Epithelial cell of prostate (primary cell): ENCODE measurements around the gene SLC16A2.

Experiments
- DNase-seq: peaks from one replicate; pipeline ENCODE4 v3.0.0-alpha.2; 2011; ENCODE audit warnings: low read depth, low spot score
- H3K27ac ChIP-seq: fragments of 450-650 bp; 2 replicates; pipeline ENCODE4 v1.5.1; 2017; ENCODE audit warnings: mild to moderate bottlenecking

Gene SLC16A2

DNA sequence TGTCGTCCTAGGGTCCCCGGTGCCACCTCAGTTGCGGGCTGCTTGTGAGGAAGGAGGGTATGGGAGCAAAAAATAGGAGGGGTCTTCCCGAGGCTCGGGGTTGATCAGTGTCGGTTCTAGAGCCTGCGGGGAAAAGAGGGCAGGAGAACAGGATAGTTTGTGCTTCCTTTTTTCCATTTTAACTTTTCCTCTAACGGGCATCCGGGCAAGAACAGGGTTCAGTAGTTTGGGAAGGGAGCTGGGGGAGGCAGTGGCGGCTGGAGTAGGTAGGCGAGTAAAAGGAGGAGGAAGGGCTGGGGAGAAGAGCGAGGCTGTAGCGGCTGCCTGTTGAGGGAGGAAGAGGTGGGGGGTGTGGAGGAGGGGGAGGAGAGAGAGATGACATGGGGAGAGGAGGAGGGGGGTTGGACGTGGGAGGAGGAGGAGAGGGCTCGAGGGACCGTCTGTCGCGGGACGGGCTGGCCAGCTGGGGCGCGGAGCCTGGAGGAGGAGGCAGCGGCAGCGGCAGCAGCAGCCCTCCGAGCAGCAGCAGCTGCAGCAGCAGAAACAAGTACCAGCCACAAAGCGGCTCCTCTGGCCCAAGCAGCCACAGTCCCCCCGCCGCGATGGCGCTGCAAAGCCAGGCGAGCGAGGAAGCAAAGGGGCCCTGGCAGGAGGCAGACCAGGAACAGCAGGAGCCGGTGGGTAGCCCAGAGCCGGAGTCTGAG is at the start of gene SLC16A2:
Gene SLC16A2 (plus strand): TSS at position 458 of the 704 bp plus-strand sequence. CDS start 145 bp downstream, at position 603.
- DNase-seq: peak; percentile 26
- peak within 1 kb of the TSS; percentile 78 for H3K27ac ChIP-seq

DNA sequence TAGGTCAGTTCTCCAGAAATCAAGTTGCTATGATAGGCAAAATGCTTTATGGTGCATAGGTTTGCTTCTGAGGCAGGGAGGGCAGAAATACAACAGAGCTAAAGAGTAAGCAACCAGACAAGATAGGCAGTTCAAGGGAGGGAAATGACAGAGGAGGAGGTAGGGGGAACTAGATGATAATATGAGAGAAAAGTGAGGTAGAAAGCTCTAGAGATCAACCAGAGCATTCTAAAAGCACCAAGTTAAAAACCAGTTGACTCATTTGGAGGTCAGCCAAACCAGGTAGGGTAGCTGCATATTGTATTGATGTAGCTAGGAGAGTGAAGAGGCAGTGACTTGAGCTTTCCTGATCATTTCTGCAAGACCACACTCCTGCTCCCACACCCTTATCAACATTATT is 49.0 kb upstream of the SLC16A2 start:
- DNase-seq: no peak
- H3K27ac ChIP-seq: peak overlapping the region; percentile 46

DNA sequence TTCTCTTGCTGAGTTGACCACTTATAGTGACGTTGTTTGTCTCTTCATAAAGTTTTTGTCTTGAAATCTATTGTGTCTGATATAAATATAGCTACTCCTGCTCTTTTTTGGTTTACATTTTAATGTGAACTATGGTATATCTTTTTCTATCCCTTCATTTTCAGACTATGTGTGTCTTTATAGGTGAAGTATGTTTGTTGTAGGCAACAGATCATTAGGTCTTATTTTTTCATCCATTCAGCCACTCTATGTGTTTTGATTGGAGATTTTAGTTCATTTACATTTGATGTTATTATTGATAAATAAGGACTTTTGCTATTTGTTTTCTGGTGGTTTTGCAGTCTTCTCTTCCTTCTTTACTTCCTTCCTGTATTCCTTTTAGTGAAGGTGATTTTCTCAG is 44.0 kb upstream of the SLC16A2 start:
- no peak for DNase-seq
- no peak overlapping the region for H3K27ac ChIP-seq

DNA sequence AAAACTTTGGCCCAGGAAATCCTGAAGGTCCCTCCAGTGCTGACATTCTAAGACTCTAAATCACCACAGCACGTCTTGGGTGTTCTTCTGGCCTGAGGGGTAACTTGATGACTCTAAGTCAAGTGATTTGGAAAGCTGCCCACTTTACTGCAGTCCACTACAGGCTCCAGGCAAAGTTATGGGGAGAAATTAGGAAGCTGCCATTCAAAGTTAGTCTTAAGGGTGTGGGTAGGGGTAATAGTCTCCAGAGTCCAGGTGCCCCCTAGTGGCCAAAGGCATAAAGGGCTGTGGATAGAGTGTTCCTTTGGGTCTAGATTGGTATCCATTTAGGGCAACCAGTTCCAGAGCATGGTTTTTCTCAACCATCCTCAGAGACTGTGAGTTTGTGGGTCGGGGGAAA is 38.7 kb upstream of the SLC16A2 start:
- H3K27ac ChIP-seq: no peak overlapping the region
- peak; percentile 27 for DNase-seq

DNA sequence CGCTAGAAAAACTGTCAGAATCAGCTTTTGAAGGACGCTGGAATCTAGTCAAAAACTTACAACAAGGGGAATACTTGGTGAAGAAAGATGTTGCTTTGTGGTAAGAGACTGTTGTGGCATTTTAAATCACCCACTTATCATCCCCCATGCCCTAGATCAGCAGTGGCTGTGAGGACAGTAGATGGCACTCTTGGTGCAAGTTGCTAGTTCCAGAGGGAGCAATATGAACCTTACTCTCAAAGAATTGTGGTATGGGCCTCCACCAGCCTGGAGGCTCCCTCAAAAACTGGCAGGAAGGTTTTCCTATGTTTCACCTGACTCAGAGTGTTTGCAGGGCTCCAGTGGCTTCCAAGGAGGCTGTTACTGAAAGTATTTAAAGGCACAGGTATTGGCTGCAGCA is 37.7 kb upstream of the SLC16A2 start:
- DNase-seq: no peak
- no peak overlapping the region for H3K27ac ChIP-seq

DNA sequence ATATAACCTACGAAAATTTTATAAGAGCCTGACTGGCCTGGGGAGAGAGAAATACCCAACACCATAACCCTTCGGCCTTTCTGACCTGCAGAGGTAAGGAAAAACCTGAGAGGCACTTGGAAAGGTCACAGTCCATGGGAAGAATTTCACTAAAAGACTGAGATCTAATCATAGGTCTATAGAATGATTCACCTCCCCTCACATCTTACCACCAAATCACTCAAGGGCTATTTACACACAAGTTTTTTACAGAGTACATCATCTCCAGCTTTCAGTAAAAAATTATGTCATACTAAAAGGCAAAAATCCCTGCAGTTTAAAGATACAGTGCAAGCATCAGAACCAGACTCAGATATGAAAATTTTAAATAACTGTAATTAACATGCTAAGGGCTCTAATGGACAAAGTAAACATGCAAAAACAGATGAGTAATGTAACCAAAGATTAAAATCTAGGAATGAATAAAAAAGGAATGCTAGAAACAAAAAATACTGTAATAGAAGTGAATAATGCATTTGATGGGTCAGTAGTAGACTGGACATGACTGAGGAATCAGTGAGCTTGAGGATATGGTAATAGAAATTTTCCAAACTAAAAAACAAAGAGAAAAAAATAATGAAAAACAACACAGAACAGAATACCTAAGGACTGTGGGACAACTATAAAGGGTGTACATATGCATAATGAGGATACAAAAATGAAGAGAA is 32.1 kb upstream of the SLC16A2 start:
- DNase-seq: no peak
- H3K27ac ChIP-seq: no peak overlapping the region

DNA sequence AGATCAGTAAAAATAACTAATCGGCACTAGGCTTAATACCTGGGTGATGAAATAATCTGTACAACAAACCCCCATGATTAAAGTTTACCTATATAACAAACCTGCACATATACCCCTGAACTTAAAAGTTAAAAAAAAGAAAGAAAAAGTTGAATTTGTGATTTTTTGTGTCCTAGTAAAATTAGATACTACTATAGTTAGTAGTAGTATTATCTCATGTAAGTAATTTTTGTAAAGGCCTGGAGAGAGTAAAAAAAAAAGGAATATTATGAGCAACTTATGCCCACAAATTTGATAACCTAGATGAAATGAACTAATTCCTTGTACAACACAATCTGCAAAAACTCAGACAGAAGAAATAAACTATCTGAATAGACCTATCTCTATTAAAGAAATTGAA is 25.7 kb upstream of the SLC16A2 start:
- DNase-seq: no peak
- no peak overlapping the region for H3K27ac ChIP-seq

DNA sequence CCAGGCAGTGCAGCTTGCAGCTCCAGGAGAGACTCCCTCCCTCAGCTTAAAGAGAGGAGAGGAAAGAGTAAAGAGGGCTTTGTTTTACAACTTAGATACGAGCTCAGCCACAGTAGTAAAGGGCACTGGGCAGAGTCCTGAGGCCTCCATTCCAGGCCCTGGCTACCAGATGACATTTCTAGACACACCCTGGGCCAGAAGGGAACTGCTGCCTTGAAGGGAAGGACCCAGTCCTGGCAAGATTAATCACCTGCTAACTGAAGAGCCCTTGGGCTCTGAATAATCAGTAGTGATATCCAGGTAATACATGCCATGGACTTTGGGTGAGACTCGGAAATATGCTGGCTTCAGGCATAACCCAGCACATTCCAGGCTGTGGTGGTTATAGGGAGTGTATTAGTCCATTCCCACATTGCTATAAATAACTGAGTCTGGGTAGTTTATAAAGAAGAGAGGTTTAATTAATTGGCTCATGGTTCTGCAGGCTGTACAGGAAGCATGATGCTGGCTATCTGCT is 15.3 kb upstream of the SLC16A2 start:
- no peak overlapping the region for H3K27ac ChIP-seq
- no peak for DNase-seq

DNA sequence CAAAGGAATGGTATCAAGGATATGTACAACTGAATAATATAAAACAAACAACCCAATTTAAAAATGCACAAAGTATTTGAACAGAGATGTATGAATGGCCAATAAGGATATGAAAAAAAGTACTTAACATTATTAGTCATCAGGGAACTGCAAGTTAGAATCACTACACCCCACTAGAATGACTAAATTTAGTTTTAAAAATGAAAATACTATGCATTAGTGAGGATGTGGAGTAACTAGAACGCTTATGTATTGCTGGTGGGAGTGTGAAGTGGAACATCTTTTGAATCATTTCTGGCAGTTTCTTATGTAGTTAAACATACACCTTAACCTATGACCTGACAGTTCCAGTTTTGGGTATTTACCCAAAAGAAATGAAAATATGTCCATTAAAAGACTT is 13.0 kb upstream of the SLC16A2 start:
- DNase-seq: no peak

DNA sequence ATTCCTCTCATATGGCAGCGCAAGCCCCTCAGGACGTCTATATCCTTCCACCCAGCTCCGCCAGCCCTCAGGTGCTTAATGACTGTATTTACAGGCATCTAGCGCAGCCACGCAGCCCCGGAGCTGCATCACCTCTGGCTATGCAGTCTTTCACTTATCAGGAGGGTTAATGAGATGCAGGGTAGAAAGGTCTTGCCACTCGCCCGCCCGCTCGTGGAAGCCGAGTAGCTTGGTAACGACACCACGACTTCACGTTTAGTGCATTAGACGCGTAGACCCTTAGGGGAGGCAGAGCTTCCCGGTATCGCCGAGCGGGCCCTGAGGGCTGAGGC is 1.5 kb upstream of the SLC16A2 start:
- H3K27ac ChIP-seq: peak overlapping the region; percentile 78
- no peak for DNase-seq

More for the DNA sequence above, 13.0 kb upstream of the SLC16A2 start:
- no peak overlapping the region for H3K27ac ChIP-seq

DNA sequence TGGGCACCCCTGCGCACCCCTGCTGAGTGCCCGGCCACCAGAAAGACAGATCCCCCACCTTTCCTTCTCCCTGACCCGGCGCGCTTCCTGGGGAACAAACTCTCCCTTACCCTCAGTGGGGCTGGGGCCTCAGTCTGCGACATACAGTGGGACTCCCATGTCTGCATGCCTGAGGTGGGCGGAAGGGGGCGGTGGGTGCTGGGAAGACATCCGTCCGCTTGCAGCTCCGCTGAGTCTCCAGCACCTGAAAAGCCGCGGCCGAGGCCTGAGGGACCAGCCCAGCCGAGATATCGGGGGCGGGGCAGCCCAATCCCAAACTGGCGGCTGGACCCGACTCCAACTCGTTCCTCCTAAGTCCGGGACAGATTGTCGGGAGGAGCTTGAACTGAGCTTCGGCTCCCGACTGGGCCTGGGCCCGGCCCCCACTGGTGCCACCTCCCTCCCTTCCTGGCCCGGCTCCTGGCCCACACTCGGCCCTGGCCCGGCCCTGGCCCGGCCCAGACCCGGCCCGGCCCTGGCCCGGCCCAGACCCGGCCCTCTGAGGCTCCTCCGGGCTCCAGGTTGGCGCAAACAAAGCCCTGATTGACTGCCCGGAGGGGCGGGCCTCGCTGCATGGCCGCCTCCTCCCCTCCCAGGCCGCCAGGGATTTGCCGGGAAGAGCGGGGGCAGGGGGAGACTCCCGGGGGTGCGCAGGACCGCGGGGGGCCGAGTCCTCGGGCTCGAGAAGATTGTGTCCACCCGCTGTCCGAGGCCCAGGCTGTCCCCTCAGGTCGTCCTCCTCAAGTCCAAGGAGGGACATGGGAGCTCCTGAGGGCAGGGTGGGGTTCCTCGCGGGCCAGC is 877 bp upstream of the SLC16A2 start:
- DNase-seq: no peak
- H3K27ac ChIP-seq: peak overlapping the region; percentile 78

DNA sequence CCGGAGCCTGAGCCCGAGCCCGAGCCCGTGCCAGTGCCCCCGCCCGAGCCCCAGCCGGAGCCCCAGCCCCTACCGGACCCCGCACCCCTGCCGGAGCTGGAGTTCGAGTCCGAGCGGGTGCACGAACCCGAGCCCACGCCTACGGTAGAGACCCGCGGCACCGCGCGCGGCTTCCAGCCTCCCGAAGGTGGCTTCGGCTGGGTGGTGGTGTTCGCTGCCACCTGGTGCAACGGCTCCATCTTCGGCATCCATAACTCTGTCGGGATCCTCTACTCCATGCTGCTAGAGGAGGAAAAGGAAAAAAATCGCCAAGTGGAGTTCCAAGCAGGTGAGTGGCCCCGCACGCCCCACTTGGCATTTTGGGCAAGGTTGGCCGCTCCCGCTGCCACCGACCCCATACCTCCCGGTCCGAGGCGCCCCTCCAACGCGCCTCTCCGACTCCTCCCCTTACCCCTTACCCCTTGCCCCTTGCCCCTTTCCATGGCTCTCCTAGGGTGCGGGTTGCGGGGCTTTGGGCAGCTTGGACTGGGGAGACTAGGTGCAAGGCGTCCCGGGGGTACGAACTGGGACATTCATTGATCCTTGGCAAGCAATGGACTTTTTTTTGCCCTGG is 553 bp downstream of the SLC16A2 start:
- peak overlapping the region; percentile 78 for H3K27ac ChIP-seq
- no peak for DNase-seq

DNA sequence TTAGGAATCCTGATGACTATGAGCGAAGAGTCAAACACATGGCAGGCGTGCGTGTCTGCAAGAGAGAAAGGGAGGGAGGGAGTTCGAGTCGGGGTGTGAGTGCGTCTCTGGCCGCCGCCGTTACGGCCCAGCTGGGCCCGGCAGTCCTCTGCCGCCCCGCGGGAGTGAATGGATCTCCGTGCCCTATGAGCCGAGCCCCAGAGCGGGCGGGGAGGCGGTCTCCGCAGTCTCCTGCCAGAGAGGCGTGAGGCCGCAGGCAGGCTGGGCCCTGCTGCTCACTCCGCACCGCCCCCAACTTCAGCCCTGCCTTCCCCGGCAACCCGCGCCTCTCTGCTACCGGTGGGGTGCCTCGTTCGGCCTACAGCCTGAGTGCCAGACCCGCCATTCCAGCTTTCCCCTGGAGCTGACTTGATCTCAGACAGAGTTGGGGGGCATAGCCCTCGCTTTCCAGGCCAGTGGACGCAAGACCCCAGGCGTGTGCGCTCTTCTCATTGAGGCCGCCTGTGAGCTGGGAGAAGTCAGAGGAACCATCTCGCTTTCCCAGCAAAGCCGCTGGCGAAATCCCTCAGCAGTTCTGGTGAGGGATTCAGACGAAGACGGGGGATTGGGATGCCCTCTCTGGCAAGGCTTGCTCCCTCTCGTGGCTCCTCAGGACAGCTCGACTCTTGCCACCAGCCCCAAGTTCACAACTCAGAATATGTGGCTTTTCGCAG is 1.4 kb downstream of the SLC16A2 start:
- DNase-seq: no peak
- peak overlapping the region; percentile 32 for H3K27ac ChIP-seq

DNA sequence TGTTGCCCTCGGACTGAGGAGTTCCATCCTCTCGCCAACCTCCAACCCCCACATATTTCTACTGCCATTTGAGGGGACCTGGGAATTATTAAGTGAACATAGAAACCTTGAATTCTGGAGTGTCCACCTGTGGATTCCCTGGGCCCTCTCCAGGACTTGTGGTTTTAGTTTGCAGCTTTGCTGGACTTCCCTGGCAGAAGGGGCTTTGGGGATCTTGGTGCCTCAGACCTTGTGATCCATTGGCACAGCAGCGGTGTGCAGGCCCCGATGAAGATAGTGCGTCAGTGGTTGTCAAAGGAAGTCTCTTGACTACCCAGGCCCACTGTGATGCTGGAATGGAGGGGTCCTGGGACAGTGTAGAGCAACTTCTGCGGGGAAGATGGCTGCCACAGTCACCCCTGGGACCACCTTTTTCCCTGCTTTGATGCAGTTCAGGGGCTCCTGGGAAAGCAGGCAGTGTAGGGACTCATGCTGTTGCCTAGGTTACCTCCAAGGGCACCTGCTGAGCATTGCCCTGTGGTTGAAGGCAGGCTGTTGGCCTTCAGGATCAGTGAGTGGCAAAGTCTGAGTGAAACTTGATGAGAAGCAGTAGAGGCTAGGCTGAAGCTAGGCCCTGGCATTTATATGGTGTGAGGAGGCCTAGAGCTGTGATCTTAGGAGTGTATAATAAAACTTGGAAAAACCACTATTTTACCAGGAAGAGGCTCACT is 2.2 kb downstream of the SLC16A2 start:
- no peak overlapping the region for H3K27ac ChIP-seq
- DNase-seq: no peak

DNA sequence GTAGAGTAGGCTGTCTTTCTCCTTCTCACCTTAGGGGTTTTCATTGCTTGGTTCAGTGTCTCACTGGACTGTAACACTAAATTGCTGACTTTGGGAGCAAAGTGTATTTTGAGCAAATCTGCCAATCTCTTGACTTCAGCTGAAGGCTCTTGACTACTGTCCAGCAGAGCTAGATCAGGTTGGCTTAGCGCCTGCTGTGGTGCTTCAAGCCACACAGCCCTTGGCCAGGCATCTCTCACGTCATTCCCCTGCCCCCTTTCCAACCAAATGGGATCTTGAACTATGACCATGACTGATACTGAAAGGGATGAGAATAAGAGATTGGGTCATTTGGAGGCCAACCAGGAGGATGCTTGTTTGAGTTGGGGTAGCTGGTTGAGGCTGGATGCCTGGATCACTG is 4.8 kb downstream of the SLC16A2 start:
- no peak overlapping the region for H3K27ac ChIP-seq
- DNase-seq: no peak

DNA sequence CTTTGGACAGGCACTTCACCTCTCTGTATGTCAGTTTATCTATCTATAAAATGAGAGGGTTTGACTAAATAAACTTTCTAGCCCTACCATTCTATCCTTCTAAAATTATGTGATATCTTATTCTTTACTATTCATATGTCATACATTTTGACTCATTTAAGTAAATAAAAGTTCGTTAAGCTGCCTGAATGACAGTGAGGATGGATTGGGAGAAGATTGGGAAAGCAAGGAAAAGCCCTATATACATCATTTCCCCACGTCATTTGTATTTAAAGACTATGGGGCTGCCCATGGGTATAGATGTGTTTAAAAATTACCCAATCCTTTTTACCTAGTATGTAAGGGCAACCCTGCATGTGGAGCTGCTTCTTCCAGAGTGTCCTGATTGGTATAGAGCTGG is 5.3 kb downstream of the SLC16A2 start:
- H3K27ac ChIP-seq: no peak overlapping the region
- no peak for DNase-seq

DNA sequence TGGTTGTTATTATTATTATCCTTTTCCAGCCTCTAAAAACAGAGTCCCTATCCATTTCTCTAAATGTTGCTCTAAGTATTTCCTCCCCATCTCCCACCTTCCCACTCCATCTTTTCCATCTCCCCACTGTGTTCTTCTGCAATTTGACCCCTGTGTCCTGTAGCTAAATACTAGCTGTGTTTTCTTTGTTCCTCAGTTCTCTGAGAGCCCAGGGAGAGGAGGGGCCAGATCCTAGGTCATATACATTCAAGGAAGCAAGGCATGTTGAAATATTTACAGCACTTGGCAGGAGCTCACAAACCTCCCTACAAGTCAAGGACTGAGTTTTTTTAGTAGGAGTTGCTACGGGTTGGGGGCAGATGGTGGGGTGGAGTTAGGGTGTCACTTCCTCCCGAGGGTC is 10.5 kb downstream of the SLC16A2 start:
- H3K27ac ChIP-seq: no peak overlapping the region
- DNase-seq: no peak

DNA sequence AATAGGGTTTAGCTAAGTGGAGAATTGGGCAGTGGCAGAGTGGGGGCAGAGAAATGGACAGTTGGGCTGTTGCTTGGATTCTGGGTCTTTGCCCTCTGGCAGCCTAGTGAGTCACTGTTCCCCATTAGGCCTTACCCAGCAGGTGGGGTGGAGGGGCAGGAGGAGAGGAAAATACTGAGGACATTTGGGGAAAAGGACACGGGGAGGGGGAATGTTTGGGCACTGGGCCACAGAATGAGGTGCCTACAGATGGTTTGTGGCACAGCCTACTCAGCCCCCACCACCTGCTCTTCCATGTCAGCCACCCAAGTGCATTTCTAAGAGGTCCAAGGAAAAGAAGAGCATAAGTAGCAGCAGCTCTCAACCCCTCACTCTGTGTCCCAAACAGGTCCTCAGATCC is 13.0 kb downstream of the SLC16A2 start:
- no peak for DNase-seq
- no peak overlapping the region for H3K27ac ChIP-seq

DNA sequence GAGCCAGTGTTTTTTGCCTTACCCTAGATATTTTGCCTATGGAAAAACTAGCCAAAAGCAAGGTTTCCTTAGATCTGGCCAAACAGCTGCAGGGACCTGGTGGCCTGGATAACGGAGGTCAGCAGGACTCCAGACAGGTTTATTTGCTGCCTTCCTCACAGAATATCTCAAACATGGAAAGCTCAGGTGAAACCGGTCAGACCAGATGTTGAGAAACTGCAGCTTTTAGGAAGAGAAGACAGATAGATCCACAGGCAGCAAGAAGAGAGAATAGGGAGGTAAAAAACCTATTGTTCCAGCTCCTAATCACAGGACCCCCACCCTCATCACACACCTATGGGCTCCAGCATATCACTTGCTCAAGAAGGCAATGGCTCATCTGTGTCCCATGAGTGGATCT is 16.2 kb downstream of the SLC16A2 start:
- no peak for DNase-seq
- no peak overlapping the region for H3K27ac ChIP-seq
